HepG2 (cell line): ENCODE measurements around the gene DCAF6. TPM values are rescaled to one million over a fixed set of nuclear protein-coding genes. Genes with fewer than 3 reads are reported as not detected.
A peak's percentile ranks its signal among the peaks of the same experiment; 100 is the strongest.

Experiments used
- ATAC-seq: fragments of 200-7000 bp; cut with Tn5 transposase; 3 replicates; pipeline ENCODE4 v1.9.1; 2020; ENCODE audit warnings: mild to moderate bottlenecking, moderate library complexity
- BruUV-seq: library from RNA; stranded (reverse); fragments of 400-500 nt; replicated peaks from 2 replicates; lab custom pipeline; 2021; lab: Mats Ljungman, UMichigan
- CTCF ChIA-PET: fragments of 300-600 bp; formaldehyde crosslinking; extraction: SDS; loops from one replicate; lab custom pipeline; 2021; ENCODE audit warnings: low total read pairs, inconsistent platforms, low intra/inter-chr PET ratio; lab: Yijun Ruan, JAX
- POLR2A ChIA-PET: fragments of 350-600 bp; sonication (Branson Sonifier 250); formaldehyde crosslinking; loops from one replicate; lab custom pipeline; 2020; ENCODE audit warnings: antibody characterized with exemption, inconsistent platforms; lab: Yijun Ruan, JAX
- DNase-seq: peaks from one replicate; pipeline ENCODE4 v3.0.0-alpha.2; 2015; ENCODE audit warnings: low spot score
- FAIRE-seq: peaks from 3 replicates; lab custom pipeline; 2011; peaks lifted over from hg19 to GRCh38; lab: Jason Lieb, UNC
- H2AFZ ChIP-seq: one replicate; pipeline ENCODE4 v1.6.1; 2011; ENCODE audit warnings: low read length, inconsistent platforms
- H3K27ac ChIP-seq: fragments of 300-600 bp; 3 replicates; pipeline ENCODE4 v1.8.0; 2011; ENCODE audit warnings: mixed run types, mild to moderate bottlenecking, mixed read lengths, low read length, inconsistent platforms; ENCODE audit not compliant: insufficient read depth; ENCODE audit errors: extremely low read length
- H3K27me3 ChIP-seq, 2 experiments: fragments of 200-600 bp in 1 of 2; 2 replicates in 1 of 2; 3 replicates in 1 of 2; pipeline versions ENCODE4 v1.6.0 to v1.8.0; 2011; ENCODE audit warnings: low read length in 2 of 2, mild to moderate bottlenecking in 2 of 2, moderate library complexity in 2 of 2, inconsistent platforms in 1 of 2; ENCODE audit not compliant: insufficient read depth in 2 of 2, control insufficient read depth in 1 of 2
- H3K36me3 ChIP-seq, 2 experiments: fragments of 200-600 bp in 1 of 2; replicated peaks in 1 of 2; 2 replicates in 1 of 2; 3 replicates in 1 of 2; pipeline versions ENCODE4 v1.5.1 to v1.8.0; 2011; ENCODE audit warnings: low read length in 2 of 2, inconsistent platforms in 1 of 2; ENCODE audit not compliant: insufficient read depth in 2 of 2, control insufficient read depth in 1 of 2
- H3K4me1 ChIP-seq: 2 replicates; pipeline ENCODE4 v1.5.1; 2012; ENCODE audit warnings: low read length, inconsistent platforms; ENCODE audit not compliant: insufficient read depth
- H3K4me2 ChIP-seq: 2 replicates; pipeline ENCODE4 v1.6.0; 2011; ENCODE audit warnings: low read depth, low read length, inconsistent platforms
- H3K4me3 ChIP-seq, 3 experiments: fragments of 200-600 bp in 1 of 3; sonication (generic), shearing (Covaris generic) in 1 of 3; replicated peaks in 1 of 3; 2 replicates each; pipeline ENCODE4 v1.5.1; 2011 to 2016; ENCODE audit warnings: low read length in 3 of 3, inconsistent platforms in 2 of 3, low read depth in 2 of 3, mild to moderate bottlenecking in 2 of 3, control low read depth in 1 of 3, mixed read lengths in 1 of 3; ENCODE audit not compliant: insufficient read depth in 1 of 3
- H3K79me2 ChIP-seq: one replicate; pipeline ENCODE4 v1.6.1; 2011; ENCODE audit warnings: low read length, inconsistent platforms; ENCODE audit not compliant: insufficient read depth
- H3K9ac ChIP-seq: 2 replicates; pipeline ENCODE4 v1.6.0; 2011; ENCODE audit warnings: mild to moderate bottlenecking, low read depth, low read length, inconsistent platforms; ENCODE audit not compliant: insufficient read depth
- H3K9me3 ChIP-seq: 2 replicates; pipeline ENCODE4 v1.5.1; 2012; ENCODE audit warnings: mild to moderate bottlenecking, low read length
- H4K20me1 ChIP-seq: 2 replicates; pipeline ENCODE4 v1.6.0; 2011; ENCODE audit warnings: inconsistent platforms, mild to moderate bottlenecking, low read length, moderate library complexity; ENCODE audit not compliant: insufficient read depth
- BRF2 ChIP-seq: sonication (generic); formaldehyde crosslinking; IDR thresholded peaks from 2 replicates; pipeline ENCODE4 v1.8.1; 2022; ENCODE audit warnings: mild to moderate bottlenecking, missing genetic modification reagents
- CBFB ChIP-seq: sonication (generic); formaldehyde crosslinking; IDR thresholded peaks from 2 replicates; pipeline ENCODE4 v1.4.0; 2020; ENCODE audit warnings: missing genetic modification reagents
- CBX2 ChIP-seq, 2 experiments: fragments of 200-600 bp in 1 of 2; sonication (generic); formaldehyde crosslinking in 1 of 2; IDR thresholded peaks; 2 replicates each; pipeline versions ENCODE4 v1.7.0 to v1.8.1; 2018 to 2022; ENCODE audit warnings: low read depth in 2 of 2, low read length in 1 of 2, mild to moderate bottlenecking in 1 of 2, missing genetic modification reagents in 1 of 2
- CHD4 ChIP-seq: fragments of 200-600 bp; sonication (generic); IDR thresholded peaks from 2 replicates; pipeline ENCODE4 v1.7.0; 2017; ENCODE audit warnings: mild to moderate bottlenecking, low read length, borderline replicate concordance
- E2F5 ChIP-seq: sonication (generic); formaldehyde crosslinking; conservative IDR thresholded peaks from 2 replicates; pipeline ENCODE4 v1.4.0; 2020; ENCODE audit warnings: missing genetic modification reagents
- MZF1 ChIP-seq: sonication (generic); formaldehyde crosslinking; IDR thresholded peaks from 2 replicates; pipeline ENCODE4 v1.8.1; 2023; ENCODE audit warnings: mild to moderate bottlenecking, missing genetic modification reagents, borderline replicate concordance
- NR2F1 ChIP-seq, 2 experiments: fragments of 450-650 bp in 1 of 2; formaldehyde crosslinking in 1 of 2; IDR thresholded peaks; 2 replicates each; pipeline versions ENCODE4 v1.5.0 to v1.6.1; 2016 to 2020; ENCODE audit warnings: mild to moderate bottlenecking in 1 of 2, missing compliant biosample characterization in 1 of 2, missing genetic modification reagents in 1 of 2, moderate library complexity in 1 of 2
- SRY ChIP-seq: sonication (generic); formaldehyde crosslinking; IDR thresholded peaks from 2 replicates; pipeline ENCODE4 v1.8.0; 2022; ENCODE audit warnings: mild to moderate bottlenecking, missing genetic modification reagents
- ZBTB40 ChIP-seq, 2 experiments: fragments of 450-650 bp in 1 of 2; sonication (generic) in 1 of 2; formaldehyde crosslinking in 1 of 2; IDR thresholded peaks; 2 replicates each; pipeline versions ENCODE4 v1.6.1 to v1.8.0; 2016 to 2022; ENCODE audit warnings: antibody characterized with exemption in 1 of 2, mild to moderate bottlenecking in 1 of 2, missing genetic modification reagents in 1 of 2
- ZFP36 ChIP-seq: fragments of 150-350 bp; IDR thresholded peaks from 2 replicates; pipeline ENCODE4 v1.6.1; 2018; ENCODE audit warnings: borderline replicate concordance, low read length, low read depth; ENCODE audit not compliant: partially characterized antibody
- ZNF674 ChIP-seq: sonication (generic); formaldehyde crosslinking; IDR thresholded peaks from 2 replicates; pipeline ENCODE4 v1.5.0; 2020; ENCODE audit warnings: low read depth, mild to moderate bottlenecking, missing genetic modification reagents
- ZNF772 ChIP-seq: sonication (generic); formaldehyde crosslinking; IDR thresholded peaks from 2 replicates; pipeline ENCODE4 v1.5.0; 2020; ENCODE audit warnings: mild to moderate bottlenecking, missing genetic modification reagents
- WGBS: methylation state at CpG from one replicate; pipeline ENCODE4 v1.1.6; 2017; ENCODE audit warnings: low lambda C conversion rate; 5-methylcytosine and 5-hydroxymethylcytosine counted together
- in situ Hi-C: cut with HindIII; loops from 2 replicates; pipeline ENCODE4 v1.10.0; 2017; ENCODE audit warnings: low pct_unique_long_range_greater_than_20kb; ENCODE audit not compliant: extremely low pct_ligation_motif_present
- intact Hi-C: fragments of 100-400 bp; cut with micrococcal nuclease; formaldehyde crosslinking; loops from one replicate; pipeline ENCODE4 v1.10.0; 2022; ENCODE audit not compliant: unreplicated experiment
- polyA plus RNA-seq, 8 experiments: library from polyadenylated mRNA; depleted of rRNA in 3 of 8; stranded (reverse) in 7 of 8; unstranded in 1 of 8; fragments of >200 nt; fragmentation: Illumina TruSeq in 4 of 8; extraction: Trizol in 4 of 8; gene quantifications; 2 replicates each; pipeline versions ENCODE4 v1.2.1 to v1.2.3, GENCODE V29; 2011 to 2016; ENCODE audit warnings: low read depth in 4 of 8, missing spikeins in 1 of 8, mixed read lengths in 1 of 8; ENCODE audit not compliant: insufficient read depth in 1 of 8
- total RNA-seq, 5 experiments: library from RNA; depleted of rRNA; stranded (reverse); fragments of >200 nt; fragmentation: Illumina TruSeq; extraction: Trizol; gene quantifications; 2 replicates each; pipeline ENCODE4 v1.2.3, GENCODE V29; 2016; ENCODE audit warnings: low read depth in 1 of 5

DCAF6 gene
- total and polyA plus RNA-seq, 2 of the 13 experiments (the other 11 are each of a cell fraction or from before 2014, with no cell fraction given) = 24.7 to 33.7 TPM

GRCh38 chr1:168081373-168082007, 145.0 kb downstream of the DCAF6 start:
- Histone ChIP-seq H3K4me2 (no peak overlapping the region), H3K4me1 (peaks cover 6% of the 10 kb centered on the region; the same call in 1 of the 2 replicates), H3K9ac (no peak overlapping the region), H3K27me3 (no peaks in the 10 kb centered on the region), H3K36me3 (peaks cover 3 to 15% of the 10 kb centered on the region in 2 experiments; a peak in 4 of 5 replicates), H3K79me2 (no peaks in the 10 kb centered on the region), H2AFZ (no peak overlapping the region), H3K9me3 (no peaks in the 10 kb centered on the region), H3K4me3 (no peak overlapping the region), H4K20me1 (no peaks in the 10 kb centered on the region), H3K27ac (no peak overlapping the region)
- ChIA-PET CTCF (no interaction called here), POLR2A (no interaction called here)
- in situ Hi-C loops (no loop called here), intact Hi-C loops (no loop called here)
- FAIRE-seq (no peak), ATAC-seq (0 out of 3 replicates have a peak, but pooled peaks have one; percentile 6), DNase-seq (no peak)
- 90% methylated on average over 4 of the region's 4 CpGs for WGBS
- no TSS peak for BruUV-seq
- no peak for TF ChIP-seq NR2F1 (CRISPR knock-in tag; IDR thresholded peaks at IDR 0.05)
- no peak for TF ChIP-seq ZNF772 (CRISPR knock-in tag)
- TF ChIP-seq MZF1 (CRISPR knock-in tag) = no peak
- TF ChIP-seq ZFP36 = no peak
- no peak for TF ChIP-seq CBX2 (IDR thresholded peaks at IDR 0.05; ENCODE audit: low read depth, low read length)
- TF ChIP-seq CBX2 (CRISPR knock-in tag; IDR thresholded peaks at IDR 0.05; ENCODE audit: low read depth) = no peak
- TF ChIP-seq CBFB (CRISPR knock-in tag) = no peak
- no peak for TF ChIP-seq CHD4
- TF ChIP-seq ZNF674 (CRISPR knock-in tag) = no peak
- TF ChIP-seq BRF2 (CRISPR knock-in tag) = no peak
- TF ChIP-seq SRY (CRISPR knock-in tag) = no peak
- TF ChIP-seq ZBTB40 (IDR thresholded peaks at IDR 0.05) = no peak
- no peak for TF ChIP-seq ZBTB40 (CRISPR knock-in tag; IDR thresholded peaks at IDR 0.05)
- no peak for TF ChIP-seq E2F5 (CRISPR knock-in tag)
